OCI-LY1 (cell line): ENCODE data around the gene HOXA5.

Source experiments
- EZH2 ChIP-seq: fragments of 200-600 bp; sonication (generic), shearing (Covaris generic); IDR thresholded peaks from 2 replicates; pipeline ENCODE4 v1.8.0; 2017; ENCODE audit warnings: borderline replicate concordance, mixed run types, mild to moderate bottlenecking, antibody characterized with exemption, low read length, moderate library complexity, mixed read lengths
- TF ChIP-seq, protein P1 (sequence below): fragments of 200-600 bp; sonication (generic), shearing (Covaris generic); IDR thresholded peaks from 2 replicates; pipeline ENCODE4 v1.5.1; 2017; ENCODE audit warnings: mild to moderate bottlenecking, antibody characterized with exemption, low read length, moderate library complexity, mixed read lengths

GRCh38 chr7:27185854-27186667, 42.6 kb upstream of the HOXA5 start:
- TF ChIP-seq, protein P1, sequence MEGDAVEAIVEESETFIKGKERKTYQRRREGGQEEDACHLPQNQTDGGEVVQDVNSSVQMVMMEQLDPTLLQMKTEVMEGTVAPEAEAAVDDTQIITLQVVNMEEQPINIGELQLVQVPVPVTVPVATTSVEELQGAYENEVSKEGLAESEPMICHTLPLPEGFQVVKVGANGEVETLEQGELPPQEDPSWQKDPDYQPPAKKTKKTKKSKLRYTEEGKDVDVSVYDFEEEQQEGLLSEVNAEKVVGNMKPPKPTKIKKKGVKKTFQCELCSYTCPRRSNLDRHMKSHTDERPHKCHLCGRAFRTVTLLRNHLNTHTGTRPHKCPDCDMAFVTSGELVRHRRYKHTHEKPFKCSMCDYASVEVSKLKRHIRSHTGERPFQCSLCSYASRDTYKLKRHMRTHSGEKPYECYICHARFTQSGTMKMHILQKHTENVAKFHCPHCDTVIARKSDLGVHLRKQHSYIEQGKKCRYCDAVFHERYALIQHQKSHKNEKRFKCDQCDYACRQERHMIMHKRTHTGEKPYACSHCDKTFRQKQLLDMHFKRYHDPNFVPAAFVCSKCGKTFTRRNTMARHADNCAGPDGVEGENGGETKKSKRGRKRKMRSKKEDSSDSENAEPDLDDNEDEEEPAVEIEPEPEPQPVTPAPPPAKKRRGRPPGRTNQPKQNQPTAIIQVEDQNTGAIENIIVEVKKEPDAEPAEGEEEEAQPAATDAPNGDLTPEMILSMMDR = no peak
- no peak for TF ChIP-seq EZH2
